HCT116 (cell line): ENCODE data around the gene ATP11B. TPM values are rescaled to one million over a fixed set of nuclear protein-coding genes. Genes with fewer than 3 reads are reported as not detected.

Experiments
- ATAC-seq: fragments of 200-7000 bp; cut with Tn5 transposase; 2 replicates; pipeline ENCODE4 v1.9.1; 2020; ENCODE audit warnings: mild to moderate bottlenecking, moderate library complexity
- BruUV-seq: library from RNA; stranded (reverse); fragments of 400-500 nt; replicated peaks from 2 replicates; lab custom pipeline; 2021; lab: Mats Ljungman, UMichigan
- CTCF ChIA-PET: fragments of 300-600 bp; sonication (Branson Sonifier 250); formaldehyde crosslinking; loops from one replicate; lab custom pipeline; 2021; ENCODE audit warnings: antibody characterized with exemption; lab: Charles Lee
- POLR2A ChIA-PET: fragments of 300-600, 350-600 bp; sonication (Branson Sonifier 250); formaldehyde crosslinking; loops from one replicate; lab custom pipeline; 2021; ENCODE audit warnings: antibody characterized with exemption; lab: Charles Lee
- RAD21 ChIA-PET, 2 experiments: fragments of 300-600 bp; sonication (Branson Sonifier 250); formaldehyde crosslinking; loops; one replicate each; lab custom pipeline; 2023; ENCODE audit warnings: low total read pairs in 2 of 2; ENCODE audit not compliant: uncharacterized antibody in 2 of 2, unreplicated experiment in 2 of 2, low non-redundant PET in 1 of 2; lab: Charles Lee
- DNase-seq: peaks from one replicate; pipeline ENCODE4 v3.0.0-alpha.2; 2010; ENCODE audit warnings: low read depth, low spot score
- H2AFZ ChIP-seq: fragments of 200-600 bp; shearing (Covaris generic), sonication (generic); 2 replicates; pipeline ENCODE4 v1.6.1; 2017; ENCODE audit warnings: low read depth, mixed run types, mixed read lengths, antibody characterized with exemption, low read length; ENCODE audit not compliant: poor library complexity, severe bottlenecking
- H3K27ac ChIP-seq: 2 replicates; pipeline ENCODE4 v1.5.1; 2012; ENCODE audit warnings: low read depth, low read length
- H3K27me3 ChIP-seq: fragments of 200-600 bp; sonication (generic); 2 replicates; pipeline ENCODE4 v1.6.1; 2016; ENCODE audit warnings: mixed run types, low read length, mixed read lengths; ENCODE audit not compliant: insufficient read depth
- H3K36me3 ChIP-seq, 2 experiments: fragments of 200-500 bp in 1 of 2; fragments of 200-600 bp in 1 of 2; sonication (Bioruptor generic) in 1 of 2; sonication (generic) in 1 of 2; 2 replicates each; pipeline versions ENCODE4 v1.5.1 to v1.6.1; 2014 to 2016; ENCODE audit warnings: low read length in 2 of 2, inconsistent platforms in 1 of 2, mixed read lengths in 1 of 2, mixed run types in 1 of 2; ENCODE audit not compliant: insufficient read depth in 2 of 2, control insufficient read depth in 1 of 2
- H3K4me1 ChIP-seq, 2 experiments: fragments of 200-600 bp in 1 of 2; sonication (generic) in 1 of 2; 2 replicates each; pipeline versions ENCODE4 v1.5.1 to v1.6.1; 2012 to 2017; ENCODE audit warnings: low read length in 2 of 2, inconsistent platforms in 1 of 2, mild to moderate bottlenecking in 1 of 2, mixed read lengths in 1 of 2, mixed run types in 1 of 2, moderate library complexity in 1 of 2; ENCODE audit not compliant: insufficient read depth in 2 of 2, control insufficient read depth in 1 of 2
- H3K4me2 ChIP-seq: fragments of 200-600 bp; sonication (generic); 2 replicates; pipeline ENCODE4 v1.6.1; 2017; ENCODE audit warnings: mixed run types, low read length, mixed read lengths
- H3K4me3 ChIP-seq, 2 experiments: fragments of 200-600 bp in 1 of 2; sonication (generic) in 1 of 2; replicated peaks in 1 of 2; 2 replicates each; pipeline ENCODE4 v1.5.1; 2011 to 2016; ENCODE audit warnings: low read length in 2 of 2, control low read depth in 1 of 2, low read depth in 1 of 2, mild to moderate bottlenecking in 1 of 2, mixed read lengths in 1 of 2, mixed run types in 1 of 2
- H3K79me2 ChIP-seq: fragments of 200-600 bp; sonication (generic); 2 replicates; pipeline ENCODE4 v1.6.1; 2017; ENCODE audit warnings: mild to moderate bottlenecking, mixed run types, low read length, moderate library complexity, mixed read lengths; ENCODE audit not compliant: insufficient read depth
- H3K9ac ChIP-seq: fragments of 200-600 bp; sonication (generic); 2 replicates; pipeline ENCODE4 v1.6.1; 2016; ENCODE audit warnings: low read length, mixed read lengths
- H3K9me2 ChIP-seq: fragments of 200-600 bp; sonication (generic), shearing (Covaris generic); 2 replicates; pipeline ENCODE4 v1.6.1; 2017; ENCODE audit warnings: mixed run types, mild to moderate bottlenecking, moderate library complexity; ENCODE audit not compliant: insufficient read depth
- H3K9me3 ChIP-seq, 2 experiments: fragments of 200-500 bp in 1 of 2; fragments of 200-600 bp in 1 of 2; sonication (Bioruptor generic) in 1 of 2; sonication (generic) in 1 of 2; 2 replicates each; pipeline ENCODE4 v1.6.1; 2014 to 2017; ENCODE audit warnings: low read length in 2 of 2, mixed read lengths in 2 of 2, inconsistent platforms in 1 of 2, low read depth in 1 of 2, mild to moderate bottlenecking in 1 of 2, mixed run types in 1 of 2, moderate library complexity in 1 of 2; ENCODE audit not compliant: control insufficient read depth in 1 of 2, insufficient read depth in 1 of 2
- H4K20me1 ChIP-seq: fragments of 200-600 bp; sonication (generic), shearing (Covaris generic); 2 replicates; pipeline ENCODE4 v1.6.1; 2017; ENCODE audit warnings: mixed run types, mild to moderate bottlenecking, moderate library complexity; ENCODE audit not compliant: insufficient read depth
- CEBPB ChIP-seq: IDR thresholded peaks from 2 replicates; pipeline ENCODE4 v1.6.1; 2012; ENCODE audit warnings: low read depth
- EGR1 ChIP-seq: IDR thresholded peaks from 2 replicates; pipeline ENCODE4 v1.6.1; 2012; ENCODE audit warnings: low read depth
- EZH2 ChIP-seq: fragments of 200-600 bp; sonication (generic); IDR thresholded peaks from 2 replicates; pipeline ENCODE4 v1.6.1; 2017; ENCODE audit warnings: antibody characterized with exemption, mixed run types
- FOSL1 ChIP-seq: IDR thresholded peaks from 2 replicates; pipeline ENCODE4 v1.6.1; 2012; ENCODE audit warnings: low read depth
- JUND ChIP-seq: IDR thresholded peaks from 2 replicates; pipeline ENCODE4 v1.6.1; 2012
- POLR2AphosphoS5 ChIP-seq: IDR thresholded peaks from 2 replicates; pipeline ENCODE4 v1.6.1; 2011; ENCODE audit warnings: mild to moderate bottlenecking, low read depth, low read length, moderate library complexity
- RAD21 ChIP-seq: IDR thresholded peaks from 2 replicates; pipeline ENCODE4 v1.6.1; 2012; ENCODE audit warnings: low read depth, mild to moderate bottlenecking
- SRF ChIP-seq: IDR thresholded peaks from 2 replicates; pipeline ENCODE4 v1.6.1; 2012; ENCODE audit warnings: low read depth
- YY1 ChIP-seq: IDR thresholded peaks from 2 replicates; pipeline ENCODE4 v1.6.1; 2011; ENCODE audit warnings: low read length, low read depth, moderate library complexity, mild to moderate bottlenecking; ENCODE audit not compliant: insufficient replicate concordance; ENCODE audit errors: extremely low read depth
- ZBTB33 ChIP-seq: IDR thresholded peaks from 2 replicates; pipeline ENCODE4 v1.6.1; 2011; ENCODE audit warnings: mild to moderate bottlenecking, low read length, moderate library complexity; ENCODE audit not compliant: insufficient replicate concordance; ENCODE audit errors: extremely low read depth
- ZNF274 ChIP-seq: fragments of 200-500 bp; sonication (Bioruptor generic); IDR thresholded peaks from 2 replicates; pipeline ENCODE4 v1.6.1; 2014; ENCODE audit warnings: mild to moderate bottlenecking, low read depth, low read length, inconsistent platforms
- intact Hi-C: fragments of 100-400 bp; cut with micrococcal nuclease; formaldehyde crosslinking; loops from 2 replicates; pipeline ENCODE4 v1.10.0; 2022
- total RNA-seq: library from RNA; stranded (reverse); gene quantifications from one replicate; pipeline ENCODE4 v1.2.1, GENCODE V29; 2021; ENCODE audit not compliant: unreplicated experiment
- TF ChIP-seq, protein P1 (sequence below): IDR thresholded peaks from 2 replicates; pipeline ENCODE4 v1.6.1; 2012

ATP11B gene
- total RNA-seq, 1 experiment from 2014 or later, result 53.0 TPM

DNA sequence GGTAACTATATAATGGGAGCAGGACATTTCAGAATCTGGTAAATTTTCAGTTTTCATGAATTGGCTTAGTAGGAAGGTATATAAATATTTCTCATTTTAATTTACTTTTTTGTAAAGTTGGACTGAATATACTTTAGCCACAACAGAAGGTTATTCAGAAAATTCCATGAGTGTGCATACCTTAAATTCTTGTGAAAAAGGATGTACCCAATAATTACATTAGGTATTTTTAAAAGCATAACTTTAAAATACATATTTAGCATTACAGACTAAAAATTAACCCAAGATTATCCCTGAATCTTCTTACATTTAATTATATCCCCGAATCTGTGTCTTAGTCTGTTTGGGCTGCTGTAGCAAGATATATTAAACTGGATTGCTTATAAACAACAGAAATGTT lies 24.9 kb upstream of the ATP11B start:
- Histone ChIP-seq H3K9me2 (no peaks in the 10 kb centered on the region; the same call in 1 of the 2 replicates), H3K79me2 (no peaks in the 10 kb centered on the region), H3K27ac (no peak overlapping the region), H3K4me3 (no peak overlapping the region), H3K9me3 (no peaks in the 10 kb centered on the region), H2AFZ (no peak overlapping the region), H3K9ac (no peak overlapping the region), H3K4me2 (no peak overlapping the region), H3K27me3 (no peaks in the 10 kb centered on the region), H3K36me3 (no peaks in the 10 kb centered on the region), H4K20me1 (no peaks in the 10 kb centered on the region), H3K4me1 (no peaks in the 10 kb centered on the region)
- intact Hi-C loops, result no loop called here
- CTCF ChIA-PET, result no interaction called here
- ATAC-seq, result no peak
- BruUV-seq, result no TSS peak
- TF ChIP-seq, protein P1, sequence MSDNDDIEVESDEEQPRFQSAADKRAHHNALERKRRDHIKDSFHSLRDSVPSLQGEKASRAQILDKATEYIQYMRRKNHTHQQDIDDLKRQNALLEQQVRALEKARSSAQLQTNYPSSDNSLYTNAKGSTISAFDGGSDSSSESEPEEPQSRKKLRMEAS, result no peak
- TF ChIP-seq ZBTB33 (no peak), ZNF274 (no peak), POLR2AphosphoS5 (no peak), SRF (no peak), YY1 (no peak), EGR1 (no peak), CEBPB (no peak), EZH2 (no peak), FOSL1 (no peak), JUND (no peak), RAD21 (no peak)
- DNase-seq, result no peak
- RAD21 ChIA-PET, result interaction anchor here in 1 of 2 experiments (0.7 kb wide), 1 partner anchor 1154 kb away, joined by 3 read pairs; no protein-coding TSS in a partner anchor
- POLR2A ChIA-PET, result no interaction called here
